SH-SY5Y (cell line): ENCODE results near the gene USH2A.

ENCODE experiments used
- GATA2 ChIP-seq: IDR thresholded peaks from 2 replicates; pipeline ENCODE4 v1.6.1; 2011; ENCODE audit warnings: mild to moderate bottlenecking, low read depth, low read length
- GATA3 ChIP-seq: IDR thresholded peaks from 2 replicates; pipeline ENCODE4 v1.6.1; 2011; ENCODE audit warnings: low read depth, mild to moderate bottlenecking, low read length, moderate library complexity

- TF ChIP-seq GATA2 = no peak
- TF ChIP-seq GATA3 = no peak
Observed at GRCh38 chr1:215905493-215906115, 517.6 kb downstream of the USH2A start.
